DMS 273 (cell line): ENCODE measurements around the gene LAMB1.

Experiments used
- DNase-seq: peaks from one replicate; lab custom pipeline; 2025; ENCODE audit not compliant: unreplicated experiment; lab: John Stamatoyannopoulos, UW

LAMB1 gene

DNA sequence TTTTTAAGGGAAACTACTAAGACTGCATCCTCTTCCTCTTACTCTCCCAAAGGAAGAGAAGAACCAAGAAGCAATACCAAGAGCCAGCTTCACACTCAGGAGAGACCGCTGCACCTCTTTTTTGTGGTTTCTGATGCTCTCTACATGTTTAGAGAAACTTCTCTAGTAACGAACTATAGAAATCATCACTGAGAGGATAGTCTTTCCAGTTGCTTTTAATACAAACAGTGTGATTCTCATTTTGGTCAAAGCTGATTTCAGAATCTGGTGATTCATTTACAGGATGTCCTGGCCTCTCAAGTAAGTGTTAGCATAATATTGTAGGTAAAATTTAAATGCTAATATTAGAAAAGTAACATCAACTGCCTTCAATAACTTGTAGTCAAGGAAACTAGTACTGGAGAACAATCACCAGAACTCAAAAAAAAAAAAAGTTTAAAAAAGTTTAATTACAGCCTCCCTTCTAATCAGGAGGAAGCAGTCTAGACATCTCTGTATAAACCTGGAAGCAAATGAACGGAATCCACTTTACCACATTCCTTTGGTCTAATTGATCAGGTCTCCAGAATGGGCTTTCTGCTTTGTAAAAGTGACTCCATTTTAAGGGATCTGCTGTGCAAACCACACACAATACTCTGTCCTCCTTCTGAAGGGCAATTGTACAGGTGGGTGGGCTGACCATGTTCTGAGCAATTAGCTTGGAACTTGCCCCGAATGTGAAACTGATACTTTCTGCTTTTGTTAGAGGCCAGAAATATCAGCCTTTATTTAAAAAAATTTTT, 3.0 kb downstream of the LAMB1 start:
- DNase-seq = no peak

DNA sequence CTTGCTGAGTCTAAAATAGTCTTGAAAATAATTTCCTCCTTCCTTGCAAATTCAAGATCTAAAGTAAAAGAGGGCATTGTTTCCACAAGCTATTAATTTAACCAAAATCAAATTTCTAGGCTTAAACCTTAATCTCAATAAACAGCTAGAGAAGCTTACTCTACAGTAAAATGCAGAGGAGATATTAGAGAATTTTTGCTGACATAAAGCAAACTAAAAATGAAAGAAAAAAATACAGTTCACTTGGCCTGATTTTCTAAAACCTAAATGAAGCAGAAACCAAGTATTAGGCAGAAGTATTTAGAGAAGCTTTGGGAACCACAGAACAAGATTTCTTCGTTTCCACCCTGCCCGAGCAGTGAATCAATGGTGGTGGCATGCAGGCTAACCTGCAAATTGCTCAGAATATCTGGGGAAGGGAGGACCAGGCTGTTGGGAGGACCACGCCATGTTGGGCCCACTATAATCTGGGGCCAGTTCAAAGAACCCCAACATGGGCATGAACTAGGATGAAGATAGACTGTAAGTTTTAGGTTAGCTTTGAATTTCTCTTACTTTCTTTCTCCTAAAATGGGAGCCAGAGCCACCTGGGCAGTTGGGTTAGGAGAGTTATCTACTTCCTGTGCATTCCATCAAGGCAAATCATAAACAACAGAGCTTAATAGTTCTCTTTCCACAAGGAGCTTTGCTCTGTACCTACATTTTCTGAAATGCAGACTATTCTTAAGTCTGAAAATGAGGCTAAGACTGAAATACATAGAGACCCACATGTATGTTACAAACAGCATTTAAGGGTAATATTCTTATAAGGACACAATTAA, 4.1 kb downstream of the LAMB1 start:
- DNase-seq = no peak

DNA sequence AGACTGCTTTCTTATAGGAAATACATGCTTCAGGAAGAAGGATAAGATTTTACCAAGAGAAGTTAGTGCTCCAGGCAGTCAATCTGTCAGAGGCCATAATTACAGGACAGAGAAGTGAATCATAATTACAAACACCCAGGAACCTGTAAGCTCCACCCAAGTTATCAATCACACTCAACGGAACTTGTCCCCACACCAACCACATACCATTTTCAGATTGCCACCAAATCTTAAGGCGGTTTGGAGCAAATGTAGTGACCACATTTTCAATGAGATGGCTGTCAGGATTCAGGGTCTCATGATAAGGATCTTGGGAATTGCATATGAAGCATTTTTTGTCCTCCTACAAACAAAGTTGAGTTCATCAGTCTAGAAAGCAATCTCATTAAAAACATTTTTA, 4.8 kb downstream of the LAMB1 start:
- DNase-seq = no peak

DNA sequence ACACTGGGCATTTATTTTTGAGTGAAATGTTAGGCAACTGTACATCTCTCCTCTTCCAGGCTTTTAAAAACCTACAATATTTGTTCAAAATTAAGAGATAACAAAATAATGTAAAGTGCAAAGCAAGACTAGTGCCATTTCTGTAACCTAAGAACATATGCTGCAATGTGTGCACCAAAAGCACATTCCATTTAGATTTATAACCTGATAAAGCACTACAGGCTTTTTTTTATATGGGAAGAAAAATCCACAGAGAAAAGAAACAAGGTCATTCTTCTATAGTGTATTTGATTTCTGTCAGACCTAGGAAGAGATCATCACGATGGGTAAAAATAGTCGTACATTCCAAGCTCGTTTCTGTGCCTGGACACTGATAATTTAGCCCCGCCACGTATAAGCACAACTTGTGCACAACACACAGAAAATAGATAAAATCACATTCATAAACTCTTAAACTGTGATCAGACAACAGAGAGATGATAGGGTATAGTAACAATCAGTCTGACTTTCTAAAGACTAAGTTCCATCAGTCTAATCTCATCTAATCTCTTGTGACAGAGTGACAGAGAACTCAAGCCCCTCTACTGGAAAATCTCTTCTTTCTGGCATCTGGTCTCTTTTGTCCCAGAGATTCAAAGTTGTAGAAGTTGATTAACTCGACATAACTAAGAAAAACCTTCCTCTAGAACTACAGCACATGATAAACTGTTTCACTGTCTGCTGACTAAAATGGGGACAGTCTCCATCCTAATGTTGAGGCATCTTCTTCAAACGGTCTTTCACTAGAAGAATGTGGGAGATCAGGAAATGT, 6.7 kb downstream of the LAMB1 start:
- DNase-seq = no peak

DNA sequence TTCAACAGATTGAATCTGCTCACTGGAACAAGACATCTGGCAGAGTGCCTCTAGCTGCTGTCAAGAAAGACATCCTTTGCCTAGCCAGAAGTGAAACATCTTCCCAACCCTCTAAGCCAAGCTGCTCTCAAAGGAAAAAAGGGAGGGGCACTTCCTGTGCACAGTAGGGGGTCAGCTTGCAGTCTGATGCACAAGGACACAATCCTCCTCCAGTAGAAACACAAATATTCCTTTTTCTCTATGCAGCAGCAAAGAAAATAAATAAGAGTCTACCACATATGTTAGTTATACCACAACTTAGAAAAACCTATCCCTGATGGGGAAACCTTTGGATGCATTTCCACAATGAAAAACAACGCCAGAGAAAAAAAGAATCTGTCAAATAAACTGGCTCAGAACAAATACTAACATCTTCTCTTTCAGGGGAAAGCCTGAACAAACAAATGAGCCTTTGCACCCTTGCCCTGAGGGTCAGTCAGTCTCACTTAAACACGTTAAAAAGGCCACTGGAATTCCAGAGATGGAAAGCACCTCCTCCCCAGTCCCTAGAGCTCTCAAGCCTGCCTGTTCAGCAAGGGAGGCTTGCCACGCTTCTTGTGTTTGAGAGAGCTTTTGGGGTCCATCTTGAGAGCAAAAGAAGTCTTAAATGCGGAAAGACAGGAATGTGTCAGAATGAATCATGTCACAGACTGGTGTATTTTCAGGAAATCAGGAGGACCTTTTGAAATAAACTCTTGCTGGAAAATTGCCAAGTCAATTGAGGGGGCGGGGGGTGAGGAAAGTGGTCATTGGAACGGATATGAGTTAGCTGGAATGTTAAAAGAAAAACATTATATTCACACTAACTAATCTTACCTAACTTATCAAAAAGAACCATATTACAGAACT, 7.5 kb downstream of the LAMB1 start:
- peak; percentile 85 for DNase-seq

DNA sequence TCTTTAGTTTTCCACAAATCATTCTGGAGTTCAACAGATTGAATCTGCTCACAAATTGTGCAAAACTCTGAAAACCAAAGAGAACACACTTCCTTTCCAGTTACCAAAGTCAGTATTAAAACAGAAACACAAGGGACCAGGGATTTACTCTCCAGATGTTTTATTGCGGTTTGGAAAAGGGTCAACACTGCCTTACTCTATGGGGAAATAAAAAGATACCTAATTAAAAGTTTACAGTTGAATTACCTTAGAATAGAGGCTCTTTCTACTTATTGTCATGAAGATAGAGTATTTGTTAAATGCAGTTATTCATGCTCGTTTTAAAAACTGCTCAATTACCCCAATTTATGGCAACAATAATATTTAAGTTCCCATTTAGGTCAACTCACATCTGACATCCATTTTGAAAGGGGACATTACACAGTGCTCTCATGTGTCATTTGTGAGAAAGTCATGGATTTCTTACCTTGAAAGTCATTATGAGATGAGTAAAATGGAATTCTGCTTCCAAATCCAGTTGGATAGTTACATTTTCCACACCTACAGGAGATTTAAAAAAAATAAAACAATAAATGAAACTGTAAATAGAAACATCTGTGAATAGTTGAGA, 8.4 kb downstream of the LAMB1 start:
- no peak for DNase-seq

DNA sequence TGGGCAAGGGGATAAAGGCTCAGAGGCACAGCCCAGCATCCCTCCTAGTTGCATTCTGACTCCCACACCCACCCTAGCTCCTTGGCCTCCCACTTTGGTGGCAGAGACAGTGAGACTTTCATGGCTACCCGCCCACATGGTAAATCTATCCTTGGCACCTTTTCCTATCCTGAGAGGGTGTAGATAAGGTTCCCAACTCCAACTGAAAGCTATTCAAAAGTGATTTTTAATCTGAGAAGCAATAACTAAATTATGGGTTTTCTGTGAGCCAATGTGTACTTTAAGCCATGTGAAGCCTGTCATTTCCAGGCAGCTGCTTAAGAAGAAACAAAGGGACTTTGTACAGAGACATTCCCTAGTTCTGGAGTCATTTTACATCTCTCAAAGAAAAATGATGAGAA, 9.1 kb downstream of the LAMB1 start:
- no peak for DNase-seq

DNA sequence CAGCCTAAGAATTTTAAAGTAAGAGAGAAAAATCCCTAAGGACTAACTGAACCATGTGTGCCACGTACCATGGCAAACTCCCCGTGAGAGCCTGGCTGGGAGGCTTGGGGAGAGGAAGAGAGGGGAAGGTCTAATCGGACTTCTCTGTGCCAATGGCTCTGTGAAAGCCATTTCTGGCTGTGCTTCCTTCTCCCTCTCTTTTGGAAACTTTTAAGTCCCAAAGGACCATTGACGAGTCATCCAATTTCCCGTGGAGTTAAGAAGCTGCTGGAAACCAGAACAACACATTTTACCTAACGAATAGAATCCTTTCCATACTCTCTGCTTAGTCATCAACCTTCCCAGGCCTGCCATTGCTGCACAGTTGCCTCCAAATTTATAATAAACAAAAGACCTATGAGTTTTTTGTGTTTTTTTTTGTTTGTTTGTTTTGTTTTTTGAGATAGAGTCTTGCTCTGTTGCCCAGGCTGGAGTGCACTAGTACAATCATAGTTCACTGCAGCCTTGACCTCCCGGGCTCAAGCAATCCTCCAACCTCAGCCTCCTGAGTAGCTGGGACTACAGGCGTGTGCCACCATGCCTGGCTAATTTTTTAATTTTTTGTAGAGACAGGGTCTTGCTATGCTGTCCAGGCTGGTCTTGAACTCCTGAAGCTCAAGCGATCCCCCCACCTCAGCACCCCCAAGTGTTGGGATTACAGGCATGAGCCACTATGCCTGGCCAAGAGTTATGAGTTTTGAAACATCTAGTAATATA, 13.2 kb downstream of the LAMB1 start:
- DNase-seq = no peak

DNA sequence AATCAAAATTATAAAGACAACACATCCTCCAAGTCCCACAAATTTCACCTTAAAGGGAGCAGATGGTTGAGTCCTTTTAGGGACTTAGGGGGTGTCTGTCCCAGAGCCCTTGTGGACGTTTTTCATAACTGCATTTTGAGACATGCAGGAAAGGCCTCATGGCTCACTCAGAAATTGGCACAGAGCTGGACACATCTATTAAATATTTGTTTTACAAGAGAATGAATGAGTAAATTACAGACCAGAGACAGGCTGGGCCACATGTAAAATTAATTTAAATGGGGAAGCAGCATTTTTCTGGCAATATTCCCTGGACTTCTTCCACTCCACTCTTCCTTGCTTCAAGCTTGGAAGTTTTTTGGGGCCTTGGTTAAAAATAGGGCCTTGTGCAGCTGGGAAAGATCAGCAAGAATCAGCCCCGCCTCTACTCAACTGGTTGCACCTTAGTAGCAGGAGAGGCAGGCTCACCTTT, 20.0 kb downstream of the LAMB1 start:
- peak; percentile 64 for DNase-seq

DNA sequence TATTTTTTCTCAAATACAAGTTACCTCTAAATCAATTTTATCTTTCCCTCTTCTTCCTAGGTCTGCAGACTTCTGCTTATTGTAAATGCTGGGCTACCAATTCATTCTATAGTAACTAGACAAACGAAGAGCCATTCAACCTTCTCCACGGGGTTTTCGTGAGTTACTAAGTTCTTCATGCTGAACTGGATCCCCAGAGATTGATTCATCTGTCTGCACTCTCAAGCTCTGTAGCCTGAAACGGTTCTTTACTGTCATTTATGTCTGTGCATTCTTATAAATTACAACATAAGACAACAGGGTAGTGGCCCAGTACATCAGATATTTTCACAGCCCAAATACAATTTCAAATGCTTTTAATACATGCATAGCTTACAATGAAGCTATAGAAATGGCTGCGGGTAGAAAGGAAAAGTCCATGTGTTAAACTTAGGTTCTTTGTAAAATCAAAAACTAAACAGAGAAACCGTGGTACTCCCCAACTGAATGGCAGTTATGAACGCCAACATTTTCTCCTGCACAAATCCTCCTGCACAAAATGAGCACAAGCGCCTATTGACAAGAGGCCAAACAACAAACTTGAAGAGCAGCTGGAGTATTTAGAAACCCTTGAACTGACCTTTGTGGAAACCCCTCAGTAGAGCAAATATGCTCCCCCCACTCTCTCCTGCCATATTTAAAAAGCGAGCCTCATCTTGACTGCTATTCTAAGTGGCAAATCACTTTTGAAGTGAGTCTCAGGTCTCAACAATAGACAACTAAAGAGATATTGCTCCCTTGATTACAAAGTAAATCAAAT, 20.7 kb downstream of the LAMB1 start:
- peak; percentile 27 for DNase-seq

DNA sequence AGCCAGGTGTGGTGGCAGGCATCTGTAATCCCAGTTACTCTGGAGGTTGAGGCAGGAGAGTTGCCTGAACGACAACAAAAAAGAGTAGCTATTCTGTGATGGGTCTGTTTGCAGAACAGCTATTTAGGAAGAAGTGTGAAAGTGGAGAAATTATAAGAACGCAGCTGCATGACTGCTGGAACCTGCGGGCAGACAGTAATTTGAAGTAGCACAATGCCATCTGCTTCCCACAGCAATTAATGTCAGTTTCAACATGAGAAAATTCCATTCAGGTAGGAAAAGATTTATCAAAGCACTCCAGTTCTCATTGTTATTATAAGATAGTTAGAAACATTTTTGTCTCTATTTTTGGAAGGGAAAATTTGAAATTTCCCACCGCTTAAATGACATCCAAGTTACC, 21.5 kb downstream of the LAMB1 start:
- peak; percentile 15 for DNase-seq

DNA sequence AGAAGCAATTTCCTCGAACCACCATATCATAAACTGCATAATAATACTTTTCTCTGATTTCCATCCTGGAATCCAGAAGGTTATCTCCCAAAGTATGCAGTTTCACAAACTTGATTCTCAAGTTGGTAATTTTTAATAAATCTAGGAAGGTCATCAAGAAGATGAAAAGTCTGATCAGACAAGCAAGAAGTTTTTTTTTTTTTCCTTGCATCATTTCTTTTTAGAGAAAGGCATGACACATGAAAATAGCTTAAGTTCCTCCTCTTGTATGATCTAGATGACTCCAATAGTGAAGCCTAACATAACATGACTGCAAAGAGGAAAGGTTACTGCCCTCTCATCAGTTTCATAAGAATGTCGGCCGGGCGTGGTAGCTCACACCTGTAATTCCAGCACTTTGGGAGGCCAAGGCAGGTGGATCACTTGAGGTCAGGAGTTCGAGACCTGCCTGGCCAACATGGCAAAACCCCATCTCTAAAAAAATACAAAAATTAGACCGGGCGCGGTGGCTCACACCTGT, 22.2 kb downstream of the LAMB1 start:
- no peak for DNase-seq

DNA sequence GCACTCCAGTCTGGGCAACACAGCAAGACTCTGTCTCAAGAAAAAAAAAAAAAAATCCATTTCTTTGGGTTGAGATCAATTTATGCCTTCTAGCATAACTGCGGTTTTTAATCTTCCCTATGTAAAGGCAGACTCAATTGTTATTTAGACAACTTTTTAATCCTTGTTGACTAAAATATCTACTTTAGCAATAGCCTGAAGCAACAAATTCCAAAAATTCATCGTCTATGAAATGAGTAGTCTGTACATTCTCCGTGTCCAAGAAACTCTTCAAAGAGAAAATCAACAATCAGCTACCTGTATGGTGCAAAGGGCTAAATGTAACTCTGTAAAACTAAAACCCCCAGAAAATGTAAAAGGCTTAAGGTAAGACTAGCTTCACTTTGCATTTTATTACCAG, 22.8 kb downstream of the LAMB1 start:
- DNase-seq = no peak

DNA sequence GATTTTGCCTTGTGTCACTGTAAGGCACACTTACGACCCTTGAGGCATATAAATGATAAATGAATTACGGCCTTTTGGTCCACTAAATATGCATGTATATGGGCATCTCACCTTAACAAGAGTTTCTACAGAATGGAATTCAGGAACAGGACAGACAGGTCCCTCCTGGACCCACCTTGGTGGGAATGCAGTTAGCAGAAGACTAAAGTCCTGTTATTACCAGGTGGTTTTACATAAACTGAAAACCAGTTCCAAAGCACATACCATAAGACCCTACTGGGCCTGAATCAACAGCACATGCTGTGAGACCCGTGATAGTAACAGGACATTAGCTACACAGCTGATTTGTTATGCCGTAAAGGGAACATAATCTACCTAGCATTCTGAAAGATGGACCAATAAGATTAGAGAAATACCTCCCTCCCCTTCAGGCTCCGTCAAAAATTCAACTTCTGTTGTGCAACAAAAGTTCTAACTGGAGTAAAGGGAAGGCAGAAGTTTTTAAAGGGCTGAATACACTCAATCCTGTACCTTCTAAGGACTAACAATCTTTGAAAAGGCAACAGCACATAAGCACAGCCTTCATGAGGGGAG, 24.0 kb downstream of the LAMB1 start:
- DNase-seq = no peak

DNA sequence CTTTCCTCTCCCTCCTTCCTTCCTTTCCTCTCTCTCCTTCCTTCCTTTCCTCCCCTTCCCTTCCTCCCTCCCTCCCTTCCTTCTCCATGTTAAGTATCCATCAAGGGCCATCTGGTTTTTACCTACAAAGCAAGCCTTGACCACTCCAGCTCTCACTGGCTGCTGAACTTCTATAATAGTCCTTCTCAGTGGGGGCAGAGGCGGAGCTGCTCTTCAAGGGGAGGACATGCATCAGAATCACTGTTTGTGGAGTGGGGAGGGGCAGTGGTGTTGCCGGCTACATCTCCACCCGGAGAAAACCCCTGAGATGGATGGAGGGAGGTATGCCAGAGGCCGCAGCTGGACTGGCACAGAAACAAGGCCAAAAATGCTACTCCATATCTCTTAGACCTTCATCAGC, 25.9 kb downstream of the LAMB1 start:
- DNase-seq = no peak

DNA sequence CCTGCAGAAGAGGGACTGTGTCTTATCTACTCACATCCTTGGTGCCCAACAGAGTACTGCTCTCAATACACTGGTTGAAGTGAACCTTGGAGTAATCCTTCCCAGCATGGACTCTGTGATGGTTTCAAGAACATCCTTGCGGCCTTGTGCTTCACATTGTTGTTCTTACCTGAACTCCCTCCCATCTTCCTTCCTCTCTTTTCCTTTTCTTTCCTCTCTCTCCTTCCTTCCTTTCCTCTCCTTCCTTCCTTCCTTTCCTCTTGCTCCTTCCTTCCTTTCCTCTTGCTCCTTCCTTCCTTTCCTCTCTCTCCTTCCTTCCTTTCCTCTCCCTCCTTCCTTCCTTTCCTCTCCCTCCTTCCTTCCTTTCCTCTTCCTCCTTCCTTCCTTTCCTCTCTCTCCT, 26.3 kb downstream of the LAMB1 start:
- DNase-seq = no peak

DNA sequence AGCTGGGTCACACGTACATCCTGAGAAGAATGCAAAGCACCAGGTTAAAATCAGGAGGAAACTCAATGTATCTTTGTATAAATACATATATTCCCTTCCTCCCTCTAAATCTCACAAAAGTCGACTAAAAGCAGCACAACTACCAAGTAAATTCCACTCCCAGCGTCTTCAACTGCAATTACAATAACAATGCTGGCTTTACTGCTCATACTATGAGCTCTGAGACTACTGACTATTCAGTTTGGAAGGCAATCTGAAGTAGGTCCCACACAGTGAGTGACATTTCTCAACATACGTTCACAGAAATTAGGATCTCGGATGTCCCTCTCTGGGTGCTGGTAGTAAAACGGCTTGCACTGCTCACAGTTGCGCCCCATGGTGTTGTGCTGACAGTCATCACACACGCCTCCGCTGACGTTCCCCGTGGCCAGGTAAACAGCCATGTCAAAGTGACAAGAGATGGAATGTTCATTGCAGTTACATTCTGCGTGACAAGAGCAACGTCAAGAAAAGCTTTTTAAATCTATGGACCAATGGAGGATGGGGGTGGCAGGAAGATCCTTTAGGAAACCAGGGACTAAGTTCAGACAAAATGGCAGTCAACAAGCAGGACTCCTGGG, 27.5 kb downstream of the LAMB1 start:
- no peak for DNase-seq

DNA sequence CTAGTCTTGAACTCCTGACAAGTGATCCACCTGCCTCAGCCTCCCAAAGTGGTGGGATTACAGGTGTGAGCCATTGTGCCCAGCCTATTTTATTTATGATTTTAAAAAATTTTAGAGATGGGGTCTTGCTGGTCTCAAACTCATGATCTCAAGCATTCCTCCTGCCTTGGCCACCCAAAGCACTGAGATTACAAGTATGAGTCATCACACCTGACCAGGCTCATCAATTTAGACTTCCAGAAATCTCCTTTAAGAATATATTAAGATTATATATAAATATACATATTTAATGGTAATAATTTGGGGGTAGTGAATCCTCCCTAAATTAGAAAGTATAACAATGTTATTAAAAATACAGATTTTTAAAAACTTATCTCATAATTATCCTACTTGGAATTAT, 29.1 kb downstream of the LAMB1 start:
- no peak for DNase-seq
